Peyer's patch (tissue), 4 donors: Measurements from ENCODE around the gene CGNL1. TPM values are rescaled to one million over a fixed set of nuclear protein-coding genes. Genes with fewer than 3 reads are reported as not detected.

Experiments
- DNase-seq, 3 donors: peaks; one replicate each; pipeline ENCODE4 v3.0.0-alpha.2; 2017 to 2019
- H3K27ac ChIP-seq, 4 donors: fragments of 200-600 bp; sonication (generic); one replicate each; pipeline ENCODE4 v1.5.1; 2016 to 2019
- H3K27me3 ChIP-seq, 2 donors: fragments of 200-600 bp; sonication (generic); one replicate each; pipeline ENCODE4 v1.5.1; 2019
- H3K36me3 ChIP-seq, 3 donors: fragments of 200-600 bp; sonication (generic); one replicate each; pipeline ENCODE4 v1.5.1; 2016 to 2019
- H3K4me1 ChIP-seq, 4 donors: fragments of 200-600 bp; sonication (generic); one replicate each; pipeline ENCODE4 v1.5.1; 2016 to 2019
- H3K4me3 ChIP-seq, 4 donors: fragments of 200-600 bp; sonication (generic); 1 replicate in 3 of 4; 2 replicates in 1 of 4; pipeline ENCODE4 v1.5.1; 2016 to 2019; ENCODE audit warnings: mild to moderate bottlenecking in 1 of 4
- H3K9me3 ChIP-seq, 4 donors: fragments of 200-600 bp; sonication (generic); one replicate each; pipeline ENCODE4 v1.5.1; 2016 to 2019; ENCODE audit warnings: mild to moderate bottlenecking in 1 of 4
- POLR2A ChIP-seq, 2 donors: fragments of 450-650 bp; IDR thresholded peaks; one replicate each; pipeline ENCODE4 v1.5.1; 2017; ENCODE audit warnings: antibody characterized with exemption in 2 of 2, mild to moderate bottlenecking in 2 of 2, moderate library complexity in 2 of 2
- total RNA-seq, 4 donors: library from RNA; depleted of rRNA; stranded (reverse); fragments of >200 nt; gene quantifications; one replicate each; pipeline ENCODE4 v1.1.0, GENCODE V29; 2016
- TF ChIP-seq, protein P1 (sequence below), 6 experiments: fragments of 450-650 bp in 4 of 6; fragments of 200-600 bp in 2 of 6; sonication (generic) in 1 of 6; IDR thresholded peaks; one replicate each; pipeline ENCODE4 v1.5.1; 2017 to 2019; ENCODE audit warnings: antibody characterized with exemption in 6 of 6, mild to moderate bottlenecking in 3 of 6, moderate library complexity in 1 of 6

CGNL1 gene
- total RNA-seq, 4 donors from 2014 or later: 1.2 to 9.9 (median 2.1) TPM

DNA sequence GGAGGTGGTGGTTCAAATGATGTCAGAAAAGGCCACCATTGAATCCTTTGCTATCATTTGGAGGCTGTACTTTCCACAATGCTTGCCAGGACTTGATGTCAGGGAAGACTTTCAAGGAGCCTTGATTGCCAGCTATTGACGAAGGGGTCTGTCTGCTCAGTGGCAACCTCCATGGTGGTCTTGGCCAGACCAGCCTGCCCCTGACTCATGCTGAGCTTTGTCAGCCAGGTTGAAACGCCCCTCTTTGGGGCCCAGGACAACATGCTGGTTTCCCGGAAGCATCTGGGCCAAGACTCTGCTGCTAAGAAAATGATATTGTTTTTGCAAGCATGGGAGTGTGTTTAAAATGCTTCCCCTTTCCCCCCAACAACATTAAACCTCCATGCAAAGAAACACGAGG lies 26.7 kb downstream of the CGNL1 start:
- H3K4me1 ChIP-seq: no peaks in the 10 kb centered on the region
- no peak overlapping the region for H3K27ac ChIP-seq
- no peak overlapping the region for H3K4me3 ChIP-seq
- H3K36me3 ChIP-seq: no peaks in the 10 kb centered on the region
- H3K9me3 ChIP-seq: no peaks in the 10 kb centered on the region
- TF ChIP-seq, protein P1, sequence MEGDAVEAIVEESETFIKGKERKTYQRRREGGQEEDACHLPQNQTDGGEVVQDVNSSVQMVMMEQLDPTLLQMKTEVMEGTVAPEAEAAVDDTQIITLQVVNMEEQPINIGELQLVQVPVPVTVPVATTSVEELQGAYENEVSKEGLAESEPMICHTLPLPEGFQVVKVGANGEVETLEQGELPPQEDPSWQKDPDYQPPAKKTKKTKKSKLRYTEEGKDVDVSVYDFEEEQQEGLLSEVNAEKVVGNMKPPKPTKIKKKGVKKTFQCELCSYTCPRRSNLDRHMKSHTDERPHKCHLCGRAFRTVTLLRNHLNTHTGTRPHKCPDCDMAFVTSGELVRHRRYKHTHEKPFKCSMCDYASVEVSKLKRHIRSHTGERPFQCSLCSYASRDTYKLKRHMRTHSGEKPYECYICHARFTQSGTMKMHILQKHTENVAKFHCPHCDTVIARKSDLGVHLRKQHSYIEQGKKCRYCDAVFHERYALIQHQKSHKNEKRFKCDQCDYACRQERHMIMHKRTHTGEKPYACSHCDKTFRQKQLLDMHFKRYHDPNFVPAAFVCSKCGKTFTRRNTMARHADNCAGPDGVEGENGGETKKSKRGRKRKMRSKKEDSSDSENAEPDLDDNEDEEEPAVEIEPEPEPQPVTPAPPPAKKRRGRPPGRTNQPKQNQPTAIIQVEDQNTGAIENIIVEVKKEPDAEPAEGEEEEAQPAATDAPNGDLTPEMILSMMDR (IDR thresholded peaks at IDR 0.05): no peak
- TF ChIP-seq POLR2A (IDR thresholded peaks at IDR 0.05): no peak
- H3K27me3 ChIP-seq: no peaks in the 10 kb centered on the region
- no peak for DNase-seq

DNA sequence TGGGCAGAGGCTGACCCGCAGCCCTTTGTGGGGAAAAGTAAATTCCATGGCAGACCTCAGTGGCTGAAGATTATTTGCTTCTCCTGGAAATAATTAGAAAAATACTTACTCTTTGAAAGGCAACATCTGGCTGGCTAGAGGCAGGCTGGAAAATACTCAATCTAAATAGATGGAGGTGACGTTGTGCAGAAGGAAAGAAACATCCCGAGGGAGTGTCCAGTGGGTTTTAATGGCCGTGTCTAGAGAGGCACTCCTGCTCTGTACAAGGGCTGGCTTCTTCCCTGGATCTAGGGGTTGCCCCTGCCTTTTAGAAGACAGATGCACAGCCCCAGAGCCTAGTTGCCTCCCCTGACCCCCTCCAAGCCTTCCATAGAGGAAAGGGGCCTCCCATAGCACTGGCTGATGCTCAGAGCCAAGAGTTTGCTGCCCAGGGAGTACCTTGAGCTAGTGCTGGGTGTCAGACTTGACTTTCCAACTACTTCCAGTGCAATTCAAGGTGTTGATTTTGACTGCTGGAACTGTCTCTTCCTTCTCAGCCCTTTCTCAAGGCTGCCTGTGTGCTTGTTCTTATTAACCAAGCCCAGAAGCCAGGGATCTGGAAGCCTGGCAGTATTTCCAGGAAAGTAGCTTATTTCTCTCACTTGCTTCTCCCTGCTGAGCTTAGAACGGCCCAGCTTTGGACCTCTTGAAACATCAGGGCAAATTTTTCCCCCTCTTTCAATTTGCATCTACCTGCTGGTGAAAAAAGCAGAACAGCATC lies 27.4 kb downstream of the CGNL1 start:
- no peaks in the 10 kb centered on the region for H3K4me1 ChIP-seq
- H3K9me3 ChIP-seq: no peaks in the 10 kb centered on the region
- no peaks in the 10 kb centered on the region for H3K27me3 ChIP-seq
- no peak for DNase-seq
- H3K27ac ChIP-seq: no peak overlapping the region
- no peak for TF ChIP-seq POLR2A (IDR thresholded peaks at IDR 0.05)
- TF ChIP-seq, protein P1 (IDR thresholded peaks at IDR 0.05): no peak
- no peaks in the 10 kb centered on the region for H3K36me3 ChIP-seq
- H3K4me3 ChIP-seq: no peak overlapping the region

DNA sequence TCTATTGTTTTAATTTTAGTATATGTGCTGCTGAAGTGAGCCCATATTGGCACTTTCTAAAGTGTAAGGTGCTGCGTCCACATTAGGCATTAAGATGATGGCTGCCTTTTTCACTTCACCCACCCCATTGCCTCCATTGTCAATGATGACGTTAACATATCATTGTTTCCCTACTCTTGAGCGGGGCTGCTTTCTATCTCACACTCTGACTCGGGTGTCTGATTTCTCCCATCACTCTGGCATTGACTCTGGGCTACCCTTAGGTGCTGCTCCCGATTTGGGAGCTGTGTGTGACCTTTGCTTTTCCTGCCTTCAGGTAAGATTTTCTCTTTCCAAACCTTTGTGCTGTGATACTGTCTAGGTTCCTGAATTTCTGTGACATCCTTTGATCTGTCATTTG lies 28.8 kb downstream of the CGNL1 start:
- TF ChIP-seq POLR2A (IDR thresholded peaks at IDR 0.05): no peak
- TF ChIP-seq, protein P1 (IDR thresholded peaks at IDR 0.05): no peak
- no peak for DNase-seq
- no peaks in the 10 kb centered on the region for H3K4me1 ChIP-seq
- H3K36me3 ChIP-seq: no peaks in the 10 kb centered on the region
- H3K4me3 ChIP-seq: no peak overlapping the region
- H3K27ac ChIP-seq: no peak overlapping the region
- no peaks in the 10 kb centered on the region for H3K9me3 ChIP-seq
- H3K27me3 ChIP-seq: no peaks in the 10 kb centered on the region

DNA sequence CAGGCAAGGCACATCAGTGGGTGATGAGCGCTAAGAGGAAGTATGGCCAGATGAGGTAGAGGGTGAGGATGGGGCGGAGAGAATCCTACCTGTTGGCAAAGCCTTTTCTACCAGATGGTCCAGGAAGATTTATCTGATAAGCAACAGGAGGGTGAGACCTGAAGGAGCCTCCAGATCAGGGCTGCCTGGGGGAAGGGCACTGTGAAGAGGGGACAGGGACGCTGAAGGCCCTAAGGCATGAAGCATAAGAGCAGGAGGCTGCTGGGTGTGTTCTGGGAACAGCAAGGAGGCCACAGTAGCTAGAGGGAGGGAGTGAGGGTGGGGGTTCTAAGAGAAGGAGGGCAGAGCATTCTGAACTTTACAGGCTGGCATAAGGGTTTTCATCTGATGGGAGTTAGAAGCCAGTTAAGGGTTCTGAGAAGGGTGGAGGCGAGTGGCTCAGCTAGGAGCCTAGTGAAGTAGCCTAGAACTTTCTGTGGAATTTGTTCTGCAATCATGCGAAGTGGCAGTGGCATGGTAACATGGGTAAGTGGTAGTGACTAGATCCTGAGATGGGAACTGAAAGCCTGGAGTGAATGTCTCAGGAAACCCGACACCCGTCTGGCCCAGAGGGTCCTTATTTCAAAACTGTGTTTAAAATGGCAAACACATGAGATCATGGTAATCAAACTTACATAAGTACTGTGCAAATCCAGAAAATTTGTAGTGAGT lies 29.9 kb downstream of the CGNL1 start:
- Histone ChIP-seq H3K4me1 (no peaks in the 10 kb centered on the region), H3K27ac (no peak overlapping the region), H3K27me3 (no peaks in the 10 kb centered on the region), H3K4me3 (no peak overlapping the region), H3K9me3 (no peaks in the 10 kb centered on the region), H3K36me3 (no peaks in the 10 kb centered on the region)
- no peak for DNase-seq
- TF ChIP-seq, protein P1 (IDR thresholded peaks at IDR 0.05): no peak
- no peak for TF ChIP-seq POLR2A (IDR thresholded peaks at IDR 0.05)

DNA sequence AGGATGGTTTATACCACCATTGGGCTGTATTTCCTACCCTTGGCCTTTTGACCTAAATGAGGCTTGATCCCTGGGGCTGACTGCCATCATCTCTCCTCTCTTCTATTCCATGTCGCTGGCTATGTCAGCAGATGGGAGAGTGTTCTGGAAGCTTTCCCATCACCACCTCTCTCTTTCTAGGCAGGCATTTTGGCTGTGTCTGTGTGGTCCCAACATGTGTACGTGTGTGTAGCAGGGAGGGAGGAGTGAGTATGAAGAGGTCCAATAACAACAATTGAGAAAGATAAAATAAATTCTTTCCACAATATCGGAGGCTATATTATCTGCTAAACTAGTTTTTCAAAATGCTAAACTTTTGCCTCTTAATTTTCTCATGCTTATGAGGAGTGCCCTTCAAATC lies 34.1 kb downstream of the CGNL1 start:
- H3K9me3 ChIP-seq: no peaks in the 10 kb centered on the region
- no peak for DNase-seq
- TF ChIP-seq POLR2A (IDR thresholded peaks at IDR 0.05): no peak
- TF ChIP-seq, protein P1 (IDR thresholded peaks at IDR 0.05): no peak
- H3K4me1 ChIP-seq: no peaks in the 10 kb centered on the region
- no peak overlapping the region for H3K27ac ChIP-seq
- no peak overlapping the region for H3K4me3 ChIP-seq
- no peaks in the 10 kb centered on the region for H3K27me3 ChIP-seq
- H3K36me3 ChIP-seq: no peaks in the 10 kb centered on the region
